Activated CD8-positive, alpha-beta T cell treated with anti-CD3 and anti-CD28 coated beads, Interleukin-2, amount 10 ng/mL, durations not matched to agents 7 days and 5 days (primary cell): Measurements from ENCODE around the gene MT1H. TPM values are rescaled to one million over a fixed set of nuclear protein-coding genes. Genes with fewer than 3 reads are reported as not detected.
A peak's percentile ranks its signal among the peaks of the same experiment; 100 is the strongest.
"Not testable (repeated sequence)": the region's sequence is repeated elsewhere in the genome, so short reads cannot be mapped to it uniquely, and the experiment has no call there.

Experiments used
- ATAC-seq: fragments of 150-1000 bp; cut with Tn5 transposase; one replicate; pipeline ENCODE4 v1.10.0; 2021; ENCODE audit warnings: moderate library complexity
- CTCF ChIA-PET: fragments of 350-600 bp; sonication (Branson Sonifier 250); formaldehyde crosslinking; loops from one replicate; lab custom pipeline; 2021; ENCODE audit warnings: antibody characterized with exemption; lab: Charles Lee
- POLR2A ChIA-PET: fragments of 350-600 bp; sonication (Branson Sonifier 250); formaldehyde crosslinking; loops from one replicate; lab custom pipeline; 2021; ENCODE audit warnings: antibody characterized with exemption; lab: Charles Lee
- DNase-seq: peaks from one replicate; pipeline ENCODE4 v3.0.0-alpha.2; 2020
- H3K27ac Mint-ChIP-seq: one replicate; pipeline ENCODE4 v1.8.0; 2021; ENCODE audit warnings: mild to moderate bottlenecking, mixed read lengths
- H3K27me3 Mint-ChIP-seq: one replicate; pipeline ENCODE4 v1.8.0; 2021; ENCODE audit warnings: low read depth, mixed read lengths
- H3K36me3 Mint-ChIP-seq: one replicate; pipeline ENCODE4 v1.8.0; 2021; ENCODE audit warnings: low read depth, mixed read lengths
- H3K4me1 Mint-ChIP-seq: one replicate; pipeline ENCODE4 v1.8.0; 2021; ENCODE audit warnings: low read depth, mixed read lengths
- H3K4me3 Mint-ChIP-seq: one replicate; pipeline ENCODE4 v1.8.0; 2021; ENCODE audit warnings: mild to moderate bottlenecking, mixed read lengths
- H3K9me3 Mint-ChIP-seq: one replicate; pipeline ENCODE4 v1.8.0; 2022; ENCODE audit warnings: mixed read lengths; ENCODE audit not compliant: insufficient read depth
- total RNA-seq, 2 experiments: library from RNA; stranded (reverse); gene quantifications; one replicate each; pipeline ENCODE4 v1.2.3, GENCODE V29; 2021

The MT1H gene
- 1 to 10 TPM in 1 of 2 experiments, under 1 TPM in 1; 0.84 to 1.9 TPM for total RNA-seq

GRCh38 chr16:56669005-56669839 lies at the start of gene MT1H:
TSS of gene MT1H (plus strand) at chr16:56669814. CDS start at chr16:56669885, 71 bp downstream.
- Mint-ChIP-seq H3K27me3 (peaks cover 79% of the 10 kb centered on the region), H3K27ac (no peak within 1 kb of the TSS), H3K9me3 (no peaks in the 10 kb centered on the region), H3K4me3 (peak within 1 kb of the TSS; percentile 19), H3K36me3 (no peaks in the 10 kb centered on the region), H3K4me1 (peaks cover 50% of the 10 kb centered on the region)
- CTCF ChIA-PET, result interaction anchor here (6.9 kb wide), 1 partner anchor 33 kb away, joined by 59 read pairs; no protein-coding TSS in a partner anchor
- POLR2A ChIA-PET, result interaction anchor here (0.8 to 1.3 kb wide), 3 partner anchors 12 to 44 kb away, joined by 3 to 4 read pairs (median 3); partner anchors contain the start of genes MT1E, MT1F and MT1X
- peak; percentile 41 for ATAC-seq
- DNase-seq, result peak; percentile 37

- DNase-seq, result no peak
- Mint-ChIP-seq H3K4me3 (no peak overlapping the region), H3K4me1 (peaks cover 32% of the 10 kb centered on the region), H3K27me3 (peaks cover 24% of the 10 kb centered on the region), H3K9me3 (no peaks in the 10 kb centered on the region), H3K36me3 (no peaks in the 10 kb centered on the region), H3K27ac (no peak overlapping the region)
- ChIA-PET POLR2A (no interaction called here), CTCF (no interaction called here)
- no peak for ATAC-seq
These were observed 49.2 kb upstream of the MT1H start for GRCh38 chr16:56620339-56620897.

- POLR2A ChIA-PET, DNase-seq, H3K4me3 Mint-ChIP-seq, H3K27ac Mint-ChIP-seq, ATAC-seq, H3K9me3 Mint-ChIP-seq, H3K36me3 Mint-ChIP-seq: not testable (repeated sequence)
- CTCF ChIA-PET, result interaction anchor here (0.8 kb wide), 1 partner anchor 45 kb away, joined by 3 read pairs; no protein-coding TSS in a partner anchor
- peaks cover 36% of the 10 kb centered on the region for H3K4me1 Mint-ChIP-seq
- peaks cover 24% of the 10 kb centered on the region for H3K27me3 Mint-ChIP-seq
These were observed 47.8 kb upstream of the MT1H start for GRCh38 chr16:56621665-56622445.

GRCh38 chr16:56623184-56623583 lies 46.4 kb upstream of the MT1H start:
- not testable (repeated sequence) for DNase-seq, H3K4me3 Mint-ChIP-seq
- POLR2A ChIA-PET, result interaction anchor here (0.7 to 4.7 kb wide), 4 partner anchors 12 to 966 kb away, joined by 3 to 56 read pairs (median 4); partner anchors contain the start of genes HERPUD1, MT1X and MT2A

GRCh38 chr16:56623637-56624036 lies 46.0 kb upstream of the MT1H start:
- Mint-ChIP-seq H3K4me3 (no peak overlapping the region), H3K36me3 (no peaks in the 10 kb centered on the region), H3K27me3 (peaks cover 24% of the 10 kb centered on the region), H3K4me1 (peaks cover 21% of the 10 kb centered on the region), H3K9me3 (no peaks in the 10 kb centered on the region), H3K27ac (no peak overlapping the region)
- ATAC-seq (no peak), DNase-seq (no peak)
- ChIA-PET POLR2A (interaction anchor here (1.0 to 4.7 kb wide), 3 partner anchors 13 to 308 kb away, joined by 3 to 56 read pairs (median 3); partner anchors contain the start of genes HERPUD1, MT1X and MT2A), CTCF (interaction anchor here (1.1 to 2.8 kb wide), 4 partner anchors 13 to 78 kb away, joined by 3 to 14 read pairs (median 5); no protein-coding TSS in a partner anchor)

More at GRCh38 chr16:56623184-56623583, 46.4 kb upstream of the MT1H start:
- ATAC-seq, H3K36me3 Mint-ChIP-seq, H3K9me3 Mint-ChIP-seq, H3K27ac Mint-ChIP-seq: not testable (repeated sequence)
- peaks cover 25% of the 10 kb centered on the region for H3K27me3 Mint-ChIP-seq
- peaks cover 24% of the 10 kb centered on the region for H3K4me1 Mint-ChIP-seq
- CTCF ChIA-PET, result interaction anchor here (1.1 to 2.8 kb wide), 4 partner anchors 12 to 79 kb away, joined by 3 to 14 read pairs (median 5); no protein-coding TSS in a partner anchor

- H3K4me1 Mint-ChIP-seq, result peaks cover 18% of the 10 kb centered on the region
- POLR2A ChIA-PET, result interaction anchor here (0.6 to 4.7 kb wide), 13 partner anchors 9 to 995 kb away, joined by 3 to 56 read pairs (median 7); partner anchors contain the start of genes MT1F, MT1X, MT2A and NLRC5
- H3K27me3 Mint-ChIP-seq, result peaks cover 33% of the 10 kb centered on the region
- ATAC-seq, result peak; percentile 89
- CTCF ChIA-PET, result interaction anchor here (1.3 to 2.8 kb wide), 4 partner anchors 11 to 77 kb away, joined by 3 to 14 read pairs (median 6); no protein-coding TSS in a partner anchor
- peak; percentile 77 for DNase-seq
- peak within 1 kb of the TSS; percentile 87 for H3K27ac Mint-ChIP-seq
- H3K9me3 Mint-ChIP-seq, result no peaks in the 10 kb centered on the region
- H3K36me3 Mint-ChIP-seq, result no peaks in the 10 kb centered on the region
- H3K4me3 Mint-ChIP-seq, result peak within 1 kb of the TSS; percentile 81
These were observed 44.3 kb upstream of the MT1H start, which contains the start of gene MT1E for GRCh38 chr16:56625140-56625942. TSS of gene MT1E (plus strand) at chr16:56625781. CDS start at chr16:56625852, 71 bp downstream.

GRCh38 chr16:56625943-56626654 lies 43.5 kb upstream of the MT1H start:
- Mint-ChIP-seq H3K4me3 (peak overlapping the region; percentile 81), H3K9me3 (no peaks in the 10 kb centered on the region), H3K27me3 (peaks cover 38% of the 10 kb centered on the region), H3K36me3 (no peaks in the 10 kb centered on the region), H3K4me1 (peaks cover 18% of the 10 kb centered on the region), H3K27ac (peak overlapping the region; percentile 77)
- ATAC-seq (peak; percentile 45), DNase-seq (no peak)
- ChIA-PET CTCF (interaction anchor here (1.3 to 2.8 kb wide), 4 partner anchors 10 to 76 kb away, joined by 3 to 14 read pairs (median 6); no protein-coding TSS in a partner anchor), POLR2A (interaction anchor here (0.6 to 4.7 kb wide), 12 partner anchors 8 to 995 kb away, joined by 3 to 56 read pairs (median 7); partner anchors contain the start of genes MT1F, MT1X, MT2A and NLRC5)

GRCh38 chr16:56626685-56627084 lies 42.9 kb upstream of the MT1H start:
- Mint-ChIP-seq H3K27ac (no peak overlapping the region), H3K36me3 (no peaks in the 10 kb centered on the region), H3K27me3 (peaks cover 41% of the 10 kb centered on the region), H3K4me1 (peaks cover 20% of the 10 kb centered on the region), H3K9me3 (no peaks in the 10 kb centered on the region), H3K4me3 (peak overlapping the region; percentile 81)
- ChIA-PET CTCF (interaction anchor here (1.5 to 1.7 kb wide), 2 partner anchors 10 to 26 kb away, joined by 3 to 5 read pairs; no protein-coding TSS in a partner anchor), POLR2A (interaction anchor here (1.5 to 4.7 kb wide), 4 partner anchors 10 to 56 kb away, joined by 4 to 56 read pairs (median 12); partner anchors contain the start of genes MT1X and MT2A)
- no peak for DNase-seq
- ATAC-seq, result no peak

- Mint-ChIP-seq H3K27ac (no peak overlapping the region), H3K9me3 (no peaks in the 10 kb centered on the region), H3K4me3 (no peak overlapping the region), H3K36me3 (no peaks in the 10 kb centered on the region), H3K4me1 (peaks cover 29% of the 10 kb centered on the region), H3K27me3 (peaks cover 57% of the 10 kb centered on the region)
- DNase-seq (no peak), ATAC-seq (no peak)
- ChIA-PET POLR2A (interaction anchor here (0.6 to 1.0 kb wide), 2 partner anchors 11 to 54 kb away, joined by 3 to 4 read pairs; no protein-coding TSS in a partner anchor), CTCF (interaction anchor here (0.7 to 1.2 kb wide), 2 partner anchors 15 to 54 kb away, joined by 3 to 5 read pairs; no protein-coding TSS in a partner anchor)
These were observed 40.9 kb upstream of the MT1H start for GRCh38 chr16:56628486-56629350.
